ENCODE results near the gene GOLGB1. TPM values are rescaled to one million over a fixed set of nuclear protein-coding genes. Genes with fewer than 3 reads are reported as not detected.
"Not testable (repeated sequence)": the region's sequence is repeated elsewhere in the genome, so short reads cannot be mapped to it uniquely, and the experiment has no call there.

GOLGB1 gene
- 10 to 100 TPM; 33.5 to 47.0 (median 40.1) TPM for total RNA-seq
- 44.8 TPM for total RNA-seq (2013)
- total RNA-seq, result 62.0 to 332 (median 195) reads per million in 29 experiments

- Mint-ChIP-seq H3K27me3 (peaks cover 10 to 12% of the 10 kb centered on the region in 2 donors), H3K36me3 (no peaks in the 10 kb centered on the region), H3K27ac (no peak within 1 kb of the TSS), H3K4me3 (peak within 1 kb of the TSS in 2 of 3 donors; percentile 22 to 54), H3K9me3 (no peaks in the 10 kb centered on the region), H3K4me1 (peaks cover 5 to 15% (median 8%) of the 10 kb centered on the region in 3 donors)
- CTCF ChIA-PET, result interaction anchor here in 1 of 2 donors (1.1 to 1.3 kb wide), 2 partner anchors 203 to 635 kb away, joined by 3 to 8 read pairs; partner anchors contain the start of gene FAM162A
- DNase-seq (peak; percentile 77 to 98 (median 92)), ATAC-seq (replicated peaks in 1 of 4) (peak; percentile 94 to 98 (median 96))
- peaks cover 0 to 2% of the 10 kb centered on the region in 2 experiments for H3K27me3 ChIP-seq (replicated peaks in 1 of 2; ENCODE audit: control insufficient read depth in 2 of 2, extremely low read depth in 1 of 2, insufficient read depth in 2 of 2, low read length in 1 of 2)
- H3K9me3 ChIP-seq, result no peaks in the 10 kb centered on the region
- peak within 1 kb of the TSS; percentile 97 for H3K27ac ChIP-seq (ENCODE audit: low read length)
- POLR2A ChIA-PET, result interaction anchor here (1.5 to 2.8 kb wide), 4 partner anchors 31 to 89 kb away, joined by 4 to 15 read pairs (median 6); partner anchors contain the start of genes HCLS1 (in 2 of the 2), EAF2 (in 1 of the 2) and IQCB1 (in 1 of the 2)
- peaks cover 14 to 23% of the 10 kb centered on the region in 2 experiments for H3K4me1 ChIP-seq (ENCODE audit: control insufficient read depth in 1 of 2, extremely low read depth in 1 of 2, insufficient read depth in 2 of 2, low read length in 2 of 2)
- no peaks in the 10 kb centered on the region for H3K36me3 ChIP-seq (ENCODE audit: control insufficient read depth in 2 of 2, extremely low read depth in 1 of 2, insufficient read depth in 1 of 2, low read length in 1 of 2)
- peak within 1 kb of the TSS; percentile 98 to 100 for H3K4me3 ChIP-seq (ENCODE audit: control insufficient read depth in 1 of 2, extremely low read depth in 1 of 2, low read length in 1 of 2)
- 1% methylated on average over 46 of the region's 51 CpGs for WGBS (ENCODE audit: insufficient coverage)
Measured at GRCh38 chr3:121749276-121750086, at the start of gene GOLGB1. Gene GOLGB1 (minus strand): TSS chr3:121749741. CDS start chr3:121730971, 18,770 bp downstream.

GRCh38 chr3:121796970-121797369 lies 47.4 kb upstream of the GOLGB1 start:
- H3K27me3 ChIP-seq (replicated peaks in 1 of 2; ENCODE audit: control insufficient read depth in 2 of 2, extremely low read depth in 1 of 2, insufficient read depth in 2 of 2, low read length in 1 of 2), result no peaks in the 10 kb centered on the region
- H3K27ac ChIP-seq (ENCODE audit: low read length), result no peak overlapping the region
- peaks cover 45% of the 10 kb centered on the region for H3K36me3 Mint-ChIP-seq
- no peak for ATAC-seq (replicated peaks in 1 of 4)
- H3K9me3 ChIP-seq, result no peaks in the 10 kb centered on the region
- H3K36me3 ChIP-seq (ENCODE audit: control insufficient read depth in 2 of 2, extremely low read depth in 1 of 2, insufficient read depth in 1 of 2, low read length in 1 of 2), result peaks cover 0 to 3% of the 10 kb centered on the region in 2 donors
- DNase-seq, result no peak
- no peak overlapping the region for H3K4me3 ChIP-seq (ENCODE audit: control insufficient read depth in 1 of 2, extremely low read depth in 1 of 2, low read length in 1 of 2)
- no peaks in the 10 kb centered on the region for H3K27me3 Mint-ChIP-seq
- H3K4me1 Mint-ChIP-seq, result peaks cover 0 to 12% (median 7%) of the 10 kb centered on the region in 3 donors
- no peak overlapping the region for H3K27ac Mint-ChIP-seq
- H3K4me1 ChIP-seq (ENCODE audit: control insufficient read depth in 1 of 2, extremely low read depth in 1 of 2, insufficient read depth in 2 of 2, low read length in 2 of 2), result no peaks in the 10 kb centered on the region
- H3K9me3 Mint-ChIP-seq, result no peaks in the 10 kb centered on the region
- ChIA-PET CTCF (no interaction called here), POLR2A (interaction anchor here in 1 of 2 donors (0.6 kb wide), 1 partner anchor 615 kb away, joined by 3 read pairs; no protein-coding TSS in a partner anchor)
- no peak overlapping the region for H3K4me3 Mint-ChIP-seq
- whole genome bisulfite sequencing (ENCODE audit: insufficient coverage), result no CpG with 5 or more reads among the region's 1 CpG

GRCh38 chr3:121794264-121794983 lies 44.9 kb upstream of the GOLGB1 start:
- Histone ChIP-seq H3K4me3 (ENCODE audit: control insufficient read depth in 1 of 2, extremely low read depth in 1 of 2, low read length in 1 of 2) (no peak overlapping the region), H3K27me3 (replicated peaks in 1 of 2; ENCODE audit: control insufficient read depth in 2 of 2, extremely low read depth in 1 of 2, insufficient read depth in 2 of 2, low read length in 1 of 2) (no peaks in the 10 kb centered on the region), H3K27ac (ENCODE audit: low read length) (no peak overlapping the region), H3K4me1 (ENCODE audit: control insufficient read depth in 1 of 2, extremely low read depth in 1 of 2, insufficient read depth in 2 of 2, low read length in 2 of 2) (no peaks in the 10 kb centered on the region), H3K36me3 (ENCODE audit: control insufficient read depth in 2 of 2, extremely low read depth in 1 of 2, insufficient read depth in 1 of 2, low read length in 1 of 2) (peaks cover 3 to 15% of the 10 kb centered on the region in 2 donors), H3K9me3 (no peaks in the 10 kb centered on the region)
- Mint-ChIP-seq H3K4me3 (no peak overlapping the region), H3K4me1 (peaks cover 0 to 4% (median 0%) of the 10 kb centered on the region in 3 donors), H3K27me3 (no peaks in the 10 kb centered on the region), H3K36me3 (peaks cover 44% of the 10 kb centered on the region), H3K27ac (peak overlapping the region in 1 of 2 donors; percentile 22), H3K9me3 (no peaks in the 10 kb centered on the region)
- POLR2A ChIA-PET, result no interaction called here
- CTCF ChIA-PET, result interaction anchor here in 1 of 2 donors (0.7 kb wide), 1 partner anchor 253 kb away, joined by 4 read pairs; no protein-coding TSS in a partner anchor
- DNase-seq, result no peak
- ATAC-seq (replicated peaks in 1 of 4), result no peak
- no CpG with 5 or more reads among the region's 2 CpGs for WGBS (ENCODE audit: insufficient coverage)

GRCh38 chr3:121793078-121793477 lies 43.5 kb upstream of the GOLGB1 start:
- CTCF ChIA-PET, result no interaction called here
- H3K4me1 ChIP-seq (ENCODE audit: control insufficient read depth in 1 of 2, extremely low read depth in 1 of 2, insufficient read depth in 2 of 2, low read length in 2 of 2), result no peaks in the 10 kb centered on the region
- no peak overlapping the region for H3K27ac ChIP-seq (ENCODE audit: low read length)
- H3K9me3 Mint-ChIP-seq, result no peaks in the 10 kb centered on the region
- no peak overlapping the region for H3K4me3 Mint-ChIP-seq
- peaks cover 0 to 4% (median 0%) of the 10 kb centered on the region in 3 donors for H3K4me1 Mint-ChIP-seq
- no peak overlapping the region for H3K4me3 ChIP-seq (ENCODE audit: control insufficient read depth in 1 of 2, extremely low read depth in 1 of 2, low read length in 1 of 2)
- DNase-seq (no peak), ATAC-seq (replicated peaks in 1 of 4) (no peak)
- no peak overlapping the region for H3K27ac Mint-ChIP-seq
- POLR2A ChIA-PET, result interaction anchor here in 1 of 2 donors (0.8 kb wide), 1 partner anchor 34 kb away, joined by 3 read pairs; no protein-coding TSS in a partner anchor
- peaks cover 6 to 29% of the 10 kb centered on the region in 2 donors for H3K36me3 ChIP-seq (ENCODE audit: control insufficient read depth in 2 of 2, extremely low read depth in 1 of 2, insufficient read depth in 1 of 2, low read length in 1 of 2)
- WGBS (ENCODE audit: insufficient coverage), result no CpG with 5 or more reads among the region's 3 CpGs
- peaks cover 54% of the 10 kb centered on the region for H3K36me3 Mint-ChIP-seq
- H3K27me3 ChIP-seq (replicated peaks in 1 of 2; ENCODE audit: control insufficient read depth in 2 of 2, extremely low read depth in 1 of 2, insufficient read depth in 2 of 2, low read length in 1 of 2), result no peaks in the 10 kb centered on the region
- H3K27me3 Mint-ChIP-seq, result no peaks in the 10 kb centered on the region
- H3K9me3 ChIP-seq, result no peaks in the 10 kb centered on the region

- H3K36me3 Mint-ChIP-seq, result peaks cover 62% of the 10 kb centered on the region
- H3K4me3 ChIP-seq (ENCODE audit: control insufficient read depth in 1 of 2, extremely low read depth in 1 of 2, low read length in 1 of 2), result no peak overlapping the region
- no peak overlapping the region for H3K27ac ChIP-seq (ENCODE audit: low read length)
- peaks cover 6 to 53% of the 10 kb centered on the region in 2 donors for H3K36me3 ChIP-seq (ENCODE audit: control insufficient read depth in 2 of 2, extremely low read depth in 1 of 2, insufficient read depth in 1 of 2, low read length in 1 of 2)
- H3K27me3 ChIP-seq (replicated peaks in 1 of 2; ENCODE audit: control insufficient read depth in 2 of 2, extremely low read depth in 1 of 2, insufficient read depth in 2 of 2, low read length in 1 of 2), result no peaks in the 10 kb centered on the region
- H3K9me3 Mint-ChIP-seq, result no peaks in the 10 kb centered on the region
- H3K9me3 ChIP-seq, result no peaks in the 10 kb centered on the region
- ChIA-PET CTCF (interaction anchor here in 1 of 2 donors (0.6 kb wide), 1 partner anchor 94 kb away, joined by 4 read pairs; no protein-coding TSS in a partner anchor), POLR2A (no interaction called here)
- ATAC-seq (replicated peaks in 1 of 4) (no peak), DNase-seq (no peak)
- no peaks in the 10 kb centered on the region for H3K4me1 Mint-ChIP-seq
- H3K4me1 ChIP-seq (ENCODE audit: control insufficient read depth in 1 of 2, extremely low read depth in 1 of 2, insufficient read depth in 2 of 2, low read length in 2 of 2), result no peaks in the 10 kb centered on the region
- H3K4me3 Mint-ChIP-seq, result no peak overlapping the region
- no peak overlapping the region for H3K27ac Mint-ChIP-seq
- no peaks in the 10 kb centered on the region for H3K27me3 Mint-ChIP-seq
- WGBS (ENCODE audit: insufficient coverage), result no CpG with 5 or more reads among the region's 2 CpGs
Measured at GRCh38 chr3:121786485-121786884, 36.9 kb upstream of the GOLGB1 start.

GRCh38 chr3:121782784-121783183 lies 33.2 kb upstream of the GOLGB1 start:
- H3K27me3 ChIP-seq (replicated peaks in 1 of 2; ENCODE audit: control insufficient read depth in 2 of 2, extremely low read depth in 1 of 2, insufficient read depth in 2 of 2, low read length in 1 of 2); H3K4me3 ChIP-seq (ENCODE audit: control insufficient read depth in 1 of 2, extremely low read depth in 1 of 2, low read length in 1 of 2); H3K27ac ChIP-seq (ENCODE audit: low read length); H3K4me1 Mint-ChIP-seq; H3K27me3 Mint-ChIP-seq; ATAC-seq (replicated peaks in 1 of 4); POLR2A ChIA-PET; H3K27ac Mint-ChIP-seq; CTCF ChIA-PET; H3K4me1 ChIP-seq (ENCODE audit: control insufficient read depth in 1 of 2, extremely low read depth in 1 of 2, insufficient read depth in 2 of 2, low read length in 2 of 2); H3K4me3 Mint-ChIP-seq; H3K9me3 Mint-ChIP-seq; DNase-seq; H3K9me3 ChIP-seq: not testable (repeated sequence)
- no CpG with 5 or more reads among the region's 8 CpGs for WGBS (ENCODE audit: insufficient coverage)
- H3K36me3 Mint-ChIP-seq, result peaks cover 71% of the 10 kb centered on the region
- peaks cover 5 to 55% of the 10 kb centered on the region in 2 donors for H3K36me3 ChIP-seq (ENCODE audit: control insufficient read depth in 2 of 2, extremely low read depth in 1 of 2, insufficient read depth in 1 of 2, low read length in 1 of 2)

Measured in T-cell (primary cell).